Erythroblast (primary cell): ENCODE measurements around the gene MEGF9.

Experiments
- GATA1 ChIP-seq: IDR thresholded peaks from 2 replicates; pipeline ENCODE4 v1.6.1; 2011; ENCODE audit warnings: low read depth, mild to moderate bottlenecking, control low read depth, low read length, moderate library complexity
- POLR2A ChIP-seq: IDR thresholded peaks from 2 replicates; pipeline ENCODE4 v1.6.1; 2011; ENCODE audit warnings: mild to moderate bottlenecking, low read length

GRCh38 chr9:120645760-120646159 is 68.5 kb downstream of the MEGF9 start:
- TF ChIP-seq POLR2A = no peak
- no peak for TF ChIP-seq GATA1
